ENCODE measurements around the gene FAM221A.

- no peak for TF ChIP-seq POLR2AphosphoS5 (IDR thresholded peaks at IDR 0.05; ENCODE audit: insufficient read depth in 1 of 2, low read depth in 1 of 2)
- TF ChIP-seq POLR2A (IDR thresholded peaks at IDR 0.05) = no peak
- no peak for TF ChIP-seq CTCF (IDR thresholded peaks at IDR 0.05)
Observed at GRCh38 chr7:23689165-23689564, 9.2 kb downstream of the FAM221A start.

All from vagina (tissue), 2 donors.